Activated CD4-positive, alpha-beta T cell treated with anti-CD3 and anti-CD28 coated beads for 4 hours (primary cell): ENCODE measurements around the gene LAMP5.

Source experiments
- DNase-seq, 2 donors: peaks; one replicate each; pipeline ENCODE4 v3.0.0-alpha.2; 2020

LAMP5 gene, protein sequence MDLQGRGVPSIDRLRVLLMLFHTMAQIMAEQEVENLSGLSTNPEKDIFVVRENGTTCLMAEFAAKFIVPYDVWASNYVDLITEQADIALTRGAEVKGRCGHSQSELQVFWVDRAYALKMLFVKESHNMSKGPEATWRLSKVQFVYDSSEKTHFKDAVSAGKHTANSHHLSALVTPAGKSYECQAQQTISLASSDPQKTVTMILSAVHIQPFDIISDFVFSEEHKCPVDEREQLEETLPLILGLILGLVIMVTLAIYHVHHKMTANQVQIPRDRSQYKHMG

GRCh38 chr20:9514461-9515213 is at the start of gene LAMP5:
TSS of gene LAMP5 (plus strand) at chr20:9514590. CDS start at chr20:9514853, 263 bp downstream.
- DNase-seq, result no peak

- no peak for DNase-seq
These were observed 46.4 kb upstream of the LAMP5 start for GRCh38 chr20:9467995-9468394.

DNA sequence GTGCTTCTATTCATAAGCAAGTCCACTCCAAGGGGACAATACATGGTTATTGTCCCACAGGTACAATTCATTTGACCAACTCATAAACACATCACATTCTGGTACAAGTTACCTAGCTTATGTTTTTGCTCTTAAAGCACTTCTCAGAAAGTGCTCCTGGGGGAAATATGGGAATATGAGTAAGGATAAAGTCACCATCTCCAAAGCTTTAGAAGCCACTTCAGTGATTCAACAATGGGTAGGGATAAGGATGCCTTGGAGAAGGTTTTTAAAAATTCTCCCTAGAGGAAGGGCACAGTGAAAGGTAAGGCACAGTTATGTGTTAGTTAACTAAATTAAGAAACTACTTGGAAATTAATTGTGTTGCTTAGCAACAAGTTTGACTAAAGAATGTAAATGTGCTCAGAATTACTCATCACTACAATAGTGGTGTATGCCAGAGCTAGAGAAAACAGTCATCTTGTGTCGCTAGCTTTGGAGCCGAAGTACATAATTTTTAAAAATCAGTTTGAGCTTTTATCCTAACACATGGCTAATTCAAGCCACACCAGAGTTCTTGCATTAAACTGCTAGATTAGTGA is 39.5 kb upstream of the LAMP5 start:
- no peak for DNase-seq

GRCh38 chr20:9475456-9475855 is 38.9 kb upstream of the LAMP5 start:
- no peak for DNase-seq

GRCh38 chr20:9476174-9476573 is 38.2 kb upstream of the LAMP5 start:
- DNase-seq, result no peak

DNA sequence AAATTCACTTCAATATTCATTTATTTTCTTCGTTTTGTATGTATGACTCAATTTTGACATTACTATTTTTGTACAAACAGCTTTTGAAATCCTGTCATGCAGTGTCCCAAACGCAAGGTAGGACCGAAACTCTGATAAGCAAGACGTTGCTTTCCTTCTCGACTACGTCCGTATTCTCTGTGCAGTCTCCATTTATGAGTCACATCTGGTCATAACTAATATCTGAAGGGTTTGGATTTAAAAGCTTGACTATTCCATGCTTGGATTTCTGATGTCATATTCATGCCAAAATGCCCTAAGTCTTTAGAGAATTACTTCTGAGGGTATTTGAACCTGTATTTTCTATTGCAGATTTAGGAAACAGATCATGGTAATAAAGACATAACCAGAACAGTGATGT is 37.8 kb upstream of the LAMP5 start:
- no peak for DNase-seq

- no peak for DNase-seq
These were observed 35.6 kb upstream of the LAMP5 start for GRCh38 chr20:9478771-9479170.

DNA sequence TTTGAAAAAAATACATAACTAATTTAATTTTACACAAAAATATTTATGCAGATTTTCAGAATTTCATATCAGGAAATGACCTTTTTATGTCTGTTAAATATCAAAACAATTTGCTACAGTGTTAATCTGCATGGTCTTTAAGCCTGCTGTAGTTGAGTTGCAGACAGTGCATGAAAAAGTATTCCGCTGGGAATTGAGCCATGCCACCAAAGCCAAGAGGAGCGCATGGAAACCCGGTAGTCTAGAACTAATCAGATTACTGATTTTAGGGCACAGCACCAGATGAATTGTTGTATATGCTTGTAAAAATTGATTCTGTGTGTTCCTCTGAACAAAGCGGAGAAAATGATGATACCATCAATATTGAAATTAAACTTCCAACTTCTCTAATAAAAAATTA is 34.3 kb upstream of the LAMP5 start:
- DNase-seq, result no peak

DNA sequence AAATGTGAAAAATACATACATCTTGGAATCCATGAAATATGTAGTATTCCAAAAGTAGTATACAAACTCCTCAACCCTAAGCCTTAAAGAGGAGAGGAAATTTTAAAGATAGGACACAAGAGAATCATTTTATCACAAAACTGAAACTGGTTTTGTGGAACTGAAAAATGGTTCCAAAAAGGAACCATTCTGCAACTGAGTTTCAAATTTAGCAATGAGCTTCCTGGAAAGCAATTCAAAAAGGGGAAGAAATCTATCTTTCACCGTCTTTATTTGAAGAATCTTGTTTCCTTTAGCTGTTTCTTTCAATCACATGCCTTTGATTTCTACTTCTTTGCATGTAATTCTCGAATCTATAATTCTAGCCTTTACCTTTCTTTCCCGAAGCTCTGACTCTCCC is 32.2 kb upstream of the LAMP5 start:
- no peak for DNase-seq

- no peak for DNase-seq
These were observed 31.3 kb upstream of the LAMP5 start for GRCh38 chr20:9483131-9483530.

DNA sequence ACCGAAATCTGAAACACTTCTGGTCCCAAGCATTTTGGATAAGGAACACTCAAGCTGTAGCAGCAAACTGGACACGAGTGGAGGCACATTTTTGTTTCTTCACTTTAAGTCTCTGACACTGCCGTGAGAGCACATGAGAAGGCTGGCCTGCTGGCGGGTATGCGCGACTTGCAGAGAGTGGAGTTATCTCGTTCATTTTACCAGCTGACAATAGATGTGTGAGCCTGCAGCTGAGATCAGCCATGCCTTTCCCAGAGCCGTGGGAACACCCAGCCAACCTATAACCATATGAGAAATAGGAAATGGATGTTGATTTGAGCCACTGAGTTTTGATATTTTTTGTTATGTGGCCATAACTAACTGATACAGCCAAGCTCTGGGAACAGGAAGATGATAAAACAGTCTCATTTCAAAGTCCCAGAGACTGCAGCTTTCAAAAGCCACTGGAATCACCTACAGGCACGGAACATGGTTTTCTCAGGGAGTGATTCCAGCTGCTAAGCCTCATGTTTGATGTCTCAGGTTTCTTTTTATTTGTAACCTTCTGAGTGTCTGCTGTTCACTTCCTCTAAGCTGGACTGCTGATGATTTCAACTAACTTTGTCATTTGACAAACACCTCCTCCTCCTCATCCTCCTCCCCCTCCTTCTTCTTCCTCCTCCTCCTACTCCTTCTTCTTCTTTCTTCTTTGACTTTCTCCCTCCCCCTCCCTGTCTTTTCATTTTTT is 28.6 kb upstream of the LAMP5 start:
- DNase-seq, result no peak

DNA sequence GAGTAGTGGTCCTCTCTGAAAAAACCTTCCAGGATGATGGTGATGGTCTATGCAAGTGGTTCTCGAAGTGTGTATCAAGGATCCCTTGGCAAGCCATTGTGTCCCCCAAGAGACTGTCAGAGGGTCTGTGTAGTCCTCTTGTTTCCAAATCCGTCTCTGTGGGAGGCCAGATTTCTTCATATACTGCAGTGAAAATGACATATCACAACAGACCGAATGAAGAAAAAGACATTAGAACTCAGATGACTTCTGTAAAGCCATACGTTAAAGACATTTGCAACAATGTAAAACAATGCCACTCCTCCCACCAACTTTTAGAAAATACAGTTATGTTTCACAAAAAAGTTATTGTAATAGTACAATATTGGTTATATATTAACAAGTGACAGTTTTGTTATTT is 27.2 kb upstream of the LAMP5 start:
- no peak for DNase-seq

DNA sequence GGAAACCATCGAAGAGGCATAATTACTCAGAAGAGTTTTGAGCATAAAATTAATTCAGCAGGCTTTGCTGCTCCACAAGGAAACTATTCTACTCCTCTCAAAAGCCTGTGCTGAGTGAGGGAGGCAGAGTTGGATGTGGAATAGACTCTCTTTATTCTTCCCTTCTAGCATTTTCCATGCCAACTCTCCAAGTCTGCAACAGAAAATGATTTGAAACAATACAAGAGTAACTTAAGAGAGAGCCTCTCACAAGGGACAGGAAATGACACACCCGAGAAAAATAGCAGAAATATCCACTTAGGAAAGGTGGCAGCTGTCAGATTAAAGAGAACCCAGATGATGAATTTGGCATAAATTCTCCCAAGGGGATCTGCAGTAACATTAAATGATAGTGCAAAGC is 26.3 kb upstream of the LAMP5 start:
- no peak for DNase-seq

GRCh38 chr20:9490161-9490560 is 24.2 kb upstream of the LAMP5 start:
- no peak for DNase-seq

DNA sequence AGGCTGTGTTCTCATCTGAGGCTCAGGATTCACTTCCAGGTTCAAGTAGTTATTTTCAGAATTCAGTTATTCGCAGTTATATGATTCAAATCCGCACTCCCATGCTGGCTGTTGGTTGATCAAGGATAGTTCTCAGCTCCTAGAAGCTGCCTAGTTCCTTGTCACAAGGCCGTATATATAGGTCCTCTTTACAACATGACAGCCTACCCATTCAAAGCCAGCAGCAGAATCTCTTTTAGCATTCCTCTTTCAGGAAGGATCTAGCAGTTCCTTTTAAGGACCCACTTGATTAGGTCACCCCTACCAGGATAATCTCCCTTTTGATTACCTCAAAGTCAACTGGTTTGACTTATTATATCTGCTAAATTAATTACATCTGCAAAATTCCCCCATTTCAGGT is 23.8 kb upstream of the LAMP5 start:
- DNase-seq, result no peak

- DNase-seq, result no peak
These were observed 23.1 kb upstream of the LAMP5 start for GRCh38 chr20:9491324-9491723.

- DNase-seq, result no peak
These were observed 22.3 kb upstream of the LAMP5 start for GRCh38 chr20:9492067-9492466.

GRCh38 chr20:9493803-9494202 is 20.6 kb upstream of the LAMP5 start:
- no peak for DNase-seq

DNA sequence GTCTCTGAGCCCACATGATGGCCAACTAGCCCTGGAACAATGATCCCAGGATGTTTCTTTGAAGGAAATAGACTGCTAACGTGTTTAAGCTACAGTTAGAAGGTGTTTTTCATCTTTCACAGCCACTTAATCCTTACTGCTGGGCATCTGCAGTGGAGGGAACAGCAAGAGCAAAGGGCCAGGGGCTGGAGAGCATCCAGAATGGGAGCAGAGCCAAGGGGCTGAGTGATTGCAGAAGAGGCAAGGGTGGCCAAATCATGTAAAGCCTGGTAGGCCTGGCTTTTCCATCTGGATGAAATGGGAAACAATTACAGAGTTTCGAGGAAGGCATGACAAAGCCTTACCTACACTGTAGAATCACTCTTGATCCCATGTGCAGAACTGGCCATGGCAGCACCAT is 18.7 kb upstream of the LAMP5 start:
- no peak for DNase-seq

GRCh38 chr20:9496155-9496554 is 18.2 kb upstream of the LAMP5 start:
- no peak for DNase-seq

- no peak for DNase-seq
These were observed 16.1 kb upstream of the LAMP5 start for GRCh38 chr20:9498322-9498721.

GRCh38 chr20:9499126-9499899 is 15.1 kb upstream of the LAMP5 start:
- DNase-seq, result no peak

DNA sequence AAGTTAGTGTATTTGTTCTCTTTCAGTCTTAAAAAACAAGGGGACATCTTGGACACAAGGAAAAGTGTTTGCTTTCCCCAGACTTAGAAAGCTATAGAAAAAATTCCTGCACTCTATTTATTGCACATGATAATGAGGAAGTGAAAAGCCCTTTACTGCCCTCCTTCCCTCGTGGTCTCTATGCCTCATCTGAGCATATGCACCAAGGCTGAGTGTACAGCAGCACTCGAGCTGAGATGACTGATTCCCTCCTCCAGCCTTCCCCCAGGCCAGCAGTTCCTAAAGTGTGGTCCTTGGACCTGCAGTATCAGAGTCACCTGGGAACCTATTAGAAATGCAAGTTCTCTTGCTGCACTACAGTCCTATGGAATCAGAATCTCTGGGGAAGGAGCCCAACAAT is 14.3 kb upstream of the LAMP5 start:
- DNase-seq, result no peak
